Measurements from ENCODE around the gene RGS12.
"Not testable (repeated sequence)": the region's sequence is repeated elsewhere in the genome, so short reads cannot be mapped to it uniquely, and the experiment has no call there.

RGS12 gene

GRCh38 chr4:3297066-3297859 is 4.4 kb downstream of the RGS12 start:
- no peak for DNase-seq

GRCh38 chr4:3299122-3299975 is 6.5 kb downstream of the RGS12 start:
- DNase-seq = no peak

GRCh38 chr4:3299976-3300671 is 7.3 kb downstream of the RGS12 start:
- no peak for DNase-seq

- DNase-seq = not testable (repeated sequence)
Measured at GRCh38 chr4:3300882-3301281, 8.1 kb downstream of the RGS12 start.

GRCh38 chr4:3301450-3302172 is 8.8 kb downstream of the RGS12 start:
- no peak for DNase-seq

GRCh38 chr4:3302173-3302785 is 9.5 kb downstream of the RGS12 start:
- DNase-seq = no peak

GRCh38 chr4:3302786-3303564 is 10.2 kb downstream of the RGS12 start:
- DNase-seq = no peak

GRCh38 chr4:3303565-3303824 is 10.7 kb downstream of the RGS12 start:
- DNase-seq = no peak

- peak; percentile 28 for DNase-seq
Measured at GRCh38 chr4:3303923-3304710, 11.3 kb downstream of the RGS12 start.

- DNase-seq = no peak
Measured at GRCh38 chr4:3304831-3305609, 12.2 kb downstream of the RGS12 start.

- no peak for DNase-seq
Measured at GRCh38 chr4:3305610-3306371, 13.0 kb downstream of the RGS12 start.

- no peak for DNase-seq
Measured at GRCh38 chr4:3306450-3306849, 13.6 kb downstream of the RGS12 start.

GRCh38 chr4:3307060-3307459 is 14.2 kb downstream of the RGS12 start:
- no peak for DNase-seq

GRCh38 chr4:3307486-3307885 is 14.7 kb downstream of the RGS12 start:
- DNase-seq = no peak

- no peak for DNase-seq
Measured at GRCh38 chr4:3307891-3308575, 15.2 kb downstream of the RGS12 start.

GRCh38 chr4:3308691-3309090 is 15.9 kb downstream of the RGS12 start:
- DNase-seq = no peak

GRCh38 chr4:3310301-3311094 is 17.7 kb downstream of the RGS12 start:
- no peak for DNase-seq

- DNase-seq = no peak
Measured at GRCh38 chr4:3311095-3311372, 18.2 kb downstream of the RGS12 start.
